Transverse colon (tissue), 3 donors: ENCODE measurements around the gene OCEL1.

Experiments used
- CTCF ChIP-seq, 5 experiments: fragments of 200-600 bp in 3 of 5; fragments of 450-650 bp in 2 of 5; sonication (generic) in 3 of 5; IDR thresholded peaks; 1 replicate in 2 of 5; 2 replicates in 3 of 5; pipeline ENCODE4 v1.5.1; 2016 to 2017; ENCODE audit warnings: antibody characterized with exemption in 5 of 5, inconsistent platforms in 3 of 5, mild to moderate bottlenecking in 2 of 5, moderate library complexity in 1 of 5
- EP300 ChIP-seq: sonication (generic); formaldehyde crosslinking; IDR thresholded peaks from one replicate; pipeline ENCODE4 v1.6.1; 2017; ENCODE audit warnings: antibody characterized with exemption, low read depth
- POLR2A ChIP-seq: fragments of 450-650 bp; IDR thresholded peaks from one replicate; pipeline ENCODE4 v1.6.1; 2016; ENCODE audit warnings: antibody characterized with exemption, mild to moderate bottlenecking, moderate library complexity

GRCh38 chr19:17262557-17262956 is 36.5 kb downstream of the OCEL1 start:
- TF ChIP-seq CTCF (IDR thresholded peaks at IDR 0.05) (no peak), POLR2A (no peak), EP300 (no peak)
